GM18520 (cell line): ENCODE results near the gene COTL1.
"Not testable (repeated sequence)": the region's sequence is repeated elsewhere in the genome, so short reads cannot be mapped to it uniquely, and the experiment has no call there.

Source experiments
- ATAC-seq: cut with Tn5 transposase; IDR thresholded peaks from one replicate; pipeline ENCODE4 v1.9.1; 2021; ENCODE audit not compliant: unreplicated experiment

Gene COTL1

GRCh38 chr16:84574191-84574590 lies 43.7 kb downstream of the COTL1 start:
- no peak for ATAC-seq

DNA sequence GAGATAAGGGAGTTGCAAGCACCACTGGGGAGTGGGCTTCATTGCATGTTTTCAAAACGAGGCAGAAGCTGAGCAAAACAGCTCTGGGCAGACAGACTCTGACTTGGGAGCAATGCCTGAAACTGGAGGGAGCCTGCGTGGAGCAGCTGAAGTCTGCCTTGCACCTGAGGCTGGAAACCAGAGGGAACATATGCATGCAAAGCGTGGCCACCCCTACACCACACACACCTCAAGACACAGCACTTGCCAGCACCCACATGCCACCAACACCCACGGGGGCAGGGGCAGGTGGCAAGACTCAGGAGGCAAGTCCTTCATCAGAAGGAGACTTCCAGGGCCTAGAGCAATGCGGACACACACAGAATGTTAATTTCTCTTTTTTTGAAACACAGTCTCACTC lies 45.8 kb downstream of the COTL1 start:
- ATAC-seq = no peak

- ATAC-seq = no peak
Measured at GRCh38 chr16:84571506-84571905, 46.4 kb downstream of the COTL1 start.

GRCh38 chr16:84570739-84571403 lies 47.0 kb downstream of the COTL1 start:
- ATAC-seq = no peak

DNA sequence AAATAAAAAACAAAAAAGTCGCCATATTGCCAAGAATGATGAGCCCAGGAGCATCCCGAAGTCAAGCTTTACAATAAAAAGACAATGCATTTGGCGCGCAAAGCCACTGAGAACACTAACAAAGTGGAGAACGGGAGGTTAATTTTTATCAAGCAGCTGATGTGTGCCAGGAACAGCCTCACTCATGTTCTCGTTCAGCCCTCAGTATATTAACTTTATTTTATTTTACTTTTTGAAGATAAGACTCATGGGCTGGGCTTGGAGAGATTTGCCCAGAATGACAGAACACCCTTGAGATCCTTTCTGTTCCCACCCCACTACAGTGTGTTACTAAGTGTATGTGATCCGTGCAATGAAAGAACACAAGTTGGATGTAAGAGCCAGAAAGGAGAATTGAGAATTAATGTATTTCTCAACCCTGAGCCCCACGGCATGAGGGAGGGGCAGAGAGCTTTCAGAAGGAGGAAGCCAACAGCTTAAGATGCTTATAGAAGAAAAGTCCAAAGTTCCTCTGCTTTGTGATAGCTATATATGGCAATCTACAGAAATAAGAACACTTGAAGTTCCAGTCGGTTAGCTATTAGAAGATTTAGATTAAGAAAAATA lies 48.4 kb downstream of the COTL1 start:
- ATAC-seq = no peak

DNA sequence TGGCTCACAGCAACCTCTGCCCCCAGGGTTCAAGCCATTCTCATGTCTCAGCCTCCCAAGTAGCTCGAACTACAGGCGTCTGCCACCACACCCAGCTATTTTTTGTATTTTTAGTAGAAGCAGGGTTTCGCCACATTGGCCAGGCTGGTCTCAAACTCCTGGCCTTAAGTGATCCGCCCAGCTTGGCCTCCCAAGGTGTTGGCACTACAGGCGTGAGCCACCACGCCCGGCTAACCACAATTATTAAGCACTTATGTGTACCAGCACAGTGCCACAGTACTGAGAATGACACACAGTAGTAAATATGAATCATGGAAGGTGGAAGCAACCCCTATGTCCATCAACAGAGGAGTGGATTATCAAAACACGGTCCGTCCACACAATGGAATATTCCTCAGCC lies 49.8 kb downstream of the COTL1 start:
- no peak for ATAC-seq

DNA sequence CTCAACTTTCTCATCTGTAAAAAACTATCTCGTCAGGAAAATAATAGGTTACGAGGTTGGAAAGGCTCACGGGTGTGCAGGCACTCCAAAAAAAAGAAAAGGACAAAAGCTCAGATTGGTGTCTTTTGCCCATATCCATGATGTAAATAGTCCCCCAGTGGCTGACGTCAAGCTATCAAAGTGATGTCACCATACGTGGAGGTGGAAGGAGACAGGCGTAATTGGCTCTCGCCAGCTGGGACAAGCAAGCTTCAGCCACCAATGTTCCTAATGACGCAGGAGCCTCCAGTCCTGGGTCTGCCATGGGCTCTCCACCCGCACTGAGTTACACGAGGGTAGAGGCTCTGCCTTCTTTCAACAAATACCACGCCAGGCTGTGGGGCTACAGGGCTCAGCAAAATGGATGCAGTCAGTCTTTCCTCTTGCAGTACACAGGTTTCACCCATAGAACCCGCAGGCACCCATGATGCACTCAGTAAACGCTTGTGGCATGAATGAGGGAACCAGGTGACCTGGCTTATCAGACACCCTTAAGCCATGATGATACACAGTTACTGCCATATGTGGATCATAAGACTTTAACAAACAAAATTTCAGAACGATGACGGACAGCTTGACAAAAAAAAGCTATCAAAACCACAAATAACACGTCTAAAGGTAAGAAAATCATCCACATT lies 50.5 kb downstream of the COTL1 start:
- ATAC-seq = no peak

DNA sequence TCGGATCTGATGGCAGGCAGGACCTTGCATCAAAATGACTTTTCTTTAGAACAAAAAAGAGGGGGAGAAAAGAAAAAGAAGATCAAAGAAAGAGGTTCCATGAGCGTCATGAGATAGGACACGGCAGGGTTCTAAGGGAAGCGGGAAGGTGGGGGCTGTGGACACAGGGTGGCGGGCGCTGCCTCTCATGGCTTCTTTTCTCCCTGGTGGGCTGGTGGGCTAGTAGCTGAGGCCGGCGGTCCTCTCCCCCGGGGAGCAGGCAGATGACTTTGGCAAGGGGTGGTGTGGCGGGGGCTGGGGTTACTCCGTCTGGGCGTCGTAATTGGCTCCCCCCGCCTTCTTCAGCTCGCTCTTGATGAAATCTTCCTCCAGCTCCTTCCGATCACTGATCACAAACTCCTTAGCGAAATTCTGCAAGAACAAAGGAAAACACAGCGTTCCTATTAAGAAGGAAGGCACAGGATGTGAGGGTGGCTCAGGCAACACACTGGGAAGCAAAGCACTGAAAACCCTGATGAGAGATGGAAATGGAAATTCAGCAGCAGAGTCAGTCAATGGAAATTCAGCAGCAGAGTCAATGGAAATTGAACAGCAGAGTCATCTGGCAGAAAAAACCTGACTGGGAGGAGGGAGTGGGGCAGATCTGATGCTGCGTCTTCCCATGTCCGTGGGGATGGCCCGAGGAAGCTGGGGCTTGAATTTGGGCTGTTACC lies 51.2 kb downstream of the COTL1 start:
- ATAC-seq = no peak

DNA sequence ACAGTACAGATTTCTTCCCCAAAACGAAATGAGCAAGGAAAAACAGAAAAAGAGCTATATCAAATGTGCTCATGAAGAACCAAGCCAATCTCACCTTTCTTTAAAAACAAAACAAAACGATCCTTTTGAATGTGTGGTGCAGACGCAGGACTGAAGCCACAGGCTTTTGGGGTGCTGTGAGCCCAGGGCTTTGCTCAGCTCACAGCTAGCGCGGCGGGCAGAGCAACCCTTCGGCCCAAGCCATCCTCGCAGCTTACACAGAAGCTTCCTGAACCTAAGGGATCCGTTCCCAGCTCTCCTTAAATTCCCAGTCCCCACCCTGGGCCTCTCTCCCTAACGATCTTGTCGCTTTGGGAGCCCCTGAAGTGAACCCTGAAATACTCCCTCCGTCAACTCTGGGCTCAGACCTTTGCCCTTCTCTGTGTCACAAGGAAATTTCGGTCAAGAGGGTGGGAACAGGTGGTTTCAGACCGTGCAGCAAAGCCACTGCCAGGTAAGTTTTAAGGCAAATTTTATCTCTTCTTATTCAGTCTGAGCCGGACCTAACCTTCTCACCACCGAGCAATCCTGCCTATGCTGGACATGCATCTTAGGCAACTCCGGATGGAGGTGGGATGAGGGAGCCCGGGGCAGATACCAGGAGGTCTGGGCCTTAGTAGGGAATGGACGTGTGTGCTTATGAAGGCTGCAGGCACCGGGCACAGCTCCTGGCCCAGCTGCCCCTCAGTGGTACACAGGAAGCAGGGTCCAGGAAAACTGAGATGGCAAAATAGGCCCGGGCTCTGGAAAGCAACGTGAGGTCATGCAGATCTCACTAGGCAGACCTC lies 52.0 kb downstream of the COTL1 start:
- ATAC-seq = no peak

GRCh38 chr16:84563786-84564420 lies 54.0 kb downstream of the COTL1 start:
- no peak for ATAC-seq

- no peak for ATAC-seq
Measured at GRCh38 chr16:84563064-84563715, 54.7 kb downstream of the COTL1 start.

DNA sequence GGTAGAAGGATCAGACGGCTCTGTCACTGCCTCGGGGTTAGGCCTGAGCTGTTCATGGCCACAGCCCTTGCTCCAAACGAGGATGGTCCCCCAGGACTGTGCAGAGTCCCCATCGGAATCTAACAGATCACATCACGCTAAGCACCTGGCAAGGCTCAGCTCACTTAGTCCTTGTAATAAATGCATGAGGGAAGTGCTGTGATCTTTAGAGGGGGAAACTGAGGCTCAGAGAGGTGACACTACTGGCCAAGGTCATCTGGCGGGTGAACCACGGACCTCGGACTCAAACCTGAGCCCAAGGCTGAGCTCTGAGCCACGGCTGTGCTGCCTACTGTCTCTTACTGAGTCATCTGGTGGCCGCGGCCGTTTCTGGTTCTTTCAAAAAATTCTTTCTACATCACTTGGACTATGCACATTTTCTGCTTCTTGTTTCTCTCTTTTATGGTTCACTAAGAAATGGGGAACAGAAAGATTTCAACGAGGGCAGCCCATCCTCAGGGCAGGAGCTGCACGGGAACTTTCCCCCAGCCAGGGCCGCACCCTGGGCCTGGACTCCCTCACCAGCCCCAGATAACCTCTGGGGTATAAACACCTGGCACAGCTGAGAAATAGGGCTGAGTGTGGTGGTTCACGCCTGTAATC lies 55.6 kb downstream of the COTL1 start:
- ATAC-seq = no peak

DNA sequence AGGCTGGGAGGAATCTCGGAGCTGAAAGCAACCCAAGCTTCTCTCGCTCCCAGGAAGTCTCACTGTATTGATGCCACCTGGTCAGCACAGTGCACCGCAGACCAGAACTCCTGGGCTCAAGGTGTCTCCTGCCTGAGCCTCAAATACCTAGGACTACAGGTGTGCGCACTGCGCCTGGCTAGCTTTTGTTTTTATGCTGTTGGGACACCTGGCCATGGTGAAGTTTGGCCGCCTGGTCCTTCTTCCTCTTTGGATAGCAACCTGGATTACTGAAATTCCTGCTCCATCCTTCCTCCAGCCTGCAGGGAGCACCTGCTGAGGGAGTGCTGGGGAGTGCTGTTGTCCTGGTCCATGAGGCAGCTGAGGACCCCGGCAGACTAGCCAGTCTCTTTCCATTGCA lies 56.6 kb downstream of the COTL1 start:
- ATAC-seq = no peak

GRCh38 chr16:84560269-84560668 lies 57.6 kb downstream of the COTL1 start:
- no peak for ATAC-seq

DNA sequence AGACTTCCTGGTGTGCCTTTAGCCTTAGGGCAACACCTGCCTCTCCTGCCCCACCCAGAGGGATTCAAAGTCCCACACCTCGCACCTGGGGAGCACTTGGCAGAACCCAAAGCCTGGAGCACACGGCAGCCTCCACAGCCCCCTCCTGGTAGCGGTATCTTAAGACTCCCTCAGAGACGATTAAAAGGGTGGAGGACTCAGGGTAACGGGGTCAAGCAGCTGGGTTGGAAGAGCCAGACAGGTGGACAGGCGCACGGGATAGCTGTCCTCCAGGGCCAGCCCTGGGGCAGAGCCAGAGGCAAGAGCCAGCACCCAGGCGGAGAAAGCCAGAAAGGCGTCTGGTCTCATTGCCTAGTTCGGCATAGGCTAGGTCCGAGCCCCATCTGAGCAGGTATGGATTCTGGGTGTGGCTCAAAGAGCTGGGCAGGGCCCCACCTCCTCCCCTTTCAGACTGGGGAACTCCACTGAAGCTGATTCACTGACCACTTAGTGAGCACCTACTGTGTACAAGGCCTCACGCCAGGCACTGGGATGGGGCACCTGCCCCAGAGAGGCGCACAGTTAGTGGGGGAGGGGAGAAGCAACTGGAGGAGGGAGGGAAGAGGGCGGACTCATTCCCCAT lies 58.5 kb downstream of the COTL1 start:
- ATAC-seq = no peak

- not testable (repeated sequence) for ATAC-seq
Measured at GRCh38 chr16:84558850-84559249, 59.0 kb downstream of the COTL1 start.

DNA sequence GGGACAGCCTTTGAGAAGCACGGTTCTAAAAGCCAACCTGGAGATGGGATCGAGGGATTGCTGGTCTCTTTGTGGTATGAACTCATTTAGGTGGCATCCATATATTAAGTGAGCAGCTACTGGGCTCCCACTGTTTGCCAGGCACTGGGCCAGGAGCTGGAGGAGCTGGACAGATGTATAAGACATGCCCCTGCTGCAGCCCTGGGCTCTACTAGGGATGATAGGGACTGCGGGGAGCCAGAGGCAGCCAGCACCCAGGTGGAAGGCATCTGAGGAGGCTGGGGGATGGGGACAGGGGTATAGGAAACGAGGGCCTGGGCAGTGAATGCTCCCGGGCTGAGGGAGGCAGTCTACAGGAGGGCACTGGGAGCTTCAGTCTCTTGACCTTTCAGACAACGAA lies 60.4 kb downstream of the COTL1 start:
- ATAC-seq = no peak

DNA sequence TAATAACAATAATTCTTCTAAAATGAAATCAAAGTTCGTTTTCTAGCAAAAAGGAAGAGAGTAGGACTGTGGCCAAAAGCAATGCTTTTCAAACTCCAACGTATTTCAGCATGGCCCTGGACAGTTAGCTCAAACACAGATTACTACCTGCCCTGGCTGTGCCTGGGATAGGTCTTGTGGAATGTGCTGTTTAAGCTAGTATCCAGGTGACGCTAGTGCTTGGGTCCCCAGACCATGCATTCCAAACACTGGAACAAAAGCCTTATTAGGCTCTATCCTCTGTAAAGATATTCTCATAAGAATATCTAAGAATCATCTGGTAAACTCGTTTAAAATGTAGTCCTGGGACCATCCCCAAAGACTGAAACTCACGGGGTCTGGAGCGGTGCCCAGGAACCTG lies 60.8 kb downstream of the COTL1 start:
- no peak for ATAC-seq
